ENCODE measurements around the gene MACROD2.
A peak's percentile ranks its signal among the peaks of the same experiment; 100 is the strongest.

Gene MACROD2

DNA sequence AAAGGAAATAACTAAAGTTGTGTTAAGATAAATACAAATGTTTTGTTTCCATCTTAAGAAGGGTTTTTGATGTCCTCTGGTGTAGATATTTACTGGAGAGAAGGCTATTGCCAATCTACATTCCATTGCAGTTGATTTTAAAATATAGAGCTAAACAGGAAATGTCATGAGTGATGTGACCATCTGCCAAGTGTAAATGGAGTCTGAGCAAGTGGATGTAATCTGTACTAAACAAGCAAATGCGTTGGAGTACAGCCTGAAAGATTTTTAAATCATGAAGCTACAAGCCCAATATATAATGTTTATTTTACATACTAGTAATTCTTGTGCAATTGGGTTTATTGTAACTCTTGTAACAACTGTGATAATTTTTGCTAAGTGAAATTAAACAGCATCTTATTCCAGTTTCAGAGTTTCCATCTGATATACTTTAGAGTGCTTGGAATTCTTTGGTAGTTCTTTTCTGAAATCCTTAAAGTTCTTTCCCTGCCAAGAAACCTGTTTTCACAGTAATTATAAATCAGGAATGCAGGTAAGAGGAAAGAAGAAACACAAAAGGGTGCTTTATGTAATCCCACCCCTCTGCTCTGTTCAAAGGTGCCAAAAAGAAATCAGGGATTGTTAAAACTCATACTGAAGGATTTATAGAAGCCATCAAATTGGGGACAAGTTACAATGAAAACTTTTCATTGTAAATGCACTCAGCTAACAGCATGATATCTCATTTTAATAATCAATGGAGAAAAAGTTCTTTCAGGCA, 389.3 kb downstream of the MACROD2 start (continued):
- no peak for TF ChIP-seq ZNF23 (tag by site-specific recombination; IDR thresholded peaks at IDR 0.05; ENCODE audit: borderline replicate concordance)
- no peak for TF ChIP-seq ZNF2 (tag by site-specific recombination; IDR thresholded peaks at IDR 0.05)
- TF ChIP-seq ZNF426 (tag by site-specific recombination; IDR thresholded peaks at IDR 0.05): no peak
- no peak for TF ChIP-seq ZNF514 (tag by site-specific recombination; IDR thresholded peaks at IDR 0.05)
- TF ChIP-seq ZNF140 (tag by site-specific recombination; IDR thresholded peaks at IDR 0.05): no peak
- no peak for TF ChIP-seq ZNF169 (tag by site-specific recombination; IDR thresholded peaks at IDR 0.05)
- TF ChIP-seq ZNF664 (tag by site-specific recombination; IDR thresholded peaks at IDR 0.05): peak; percentile 15; the same call in 1 of the 2 replicates
- TF ChIP-seq BCL11A (tag by site-specific recombination; IDR thresholded peaks at IDR 0.05; ENCODE audit: low read depth): no peak
- no peak for TF ChIP-seq ZNF560 (tag by site-specific recombination; IDR thresholded peaks at IDR 0.05; ENCODE audit: borderline replicate concordance)
- no peak for TF ChIP-seq ZBTB21 (tag by site-specific recombination; IDR thresholded peaks at IDR 0.05)
- TF ChIP-seq ZBTB17 (tag by site-specific recombination; IDR thresholded peaks at IDR 0.05): peak; percentile 35; the same call in 1 of the 2 replicates
- TF ChIP-seq, protein P1, sequence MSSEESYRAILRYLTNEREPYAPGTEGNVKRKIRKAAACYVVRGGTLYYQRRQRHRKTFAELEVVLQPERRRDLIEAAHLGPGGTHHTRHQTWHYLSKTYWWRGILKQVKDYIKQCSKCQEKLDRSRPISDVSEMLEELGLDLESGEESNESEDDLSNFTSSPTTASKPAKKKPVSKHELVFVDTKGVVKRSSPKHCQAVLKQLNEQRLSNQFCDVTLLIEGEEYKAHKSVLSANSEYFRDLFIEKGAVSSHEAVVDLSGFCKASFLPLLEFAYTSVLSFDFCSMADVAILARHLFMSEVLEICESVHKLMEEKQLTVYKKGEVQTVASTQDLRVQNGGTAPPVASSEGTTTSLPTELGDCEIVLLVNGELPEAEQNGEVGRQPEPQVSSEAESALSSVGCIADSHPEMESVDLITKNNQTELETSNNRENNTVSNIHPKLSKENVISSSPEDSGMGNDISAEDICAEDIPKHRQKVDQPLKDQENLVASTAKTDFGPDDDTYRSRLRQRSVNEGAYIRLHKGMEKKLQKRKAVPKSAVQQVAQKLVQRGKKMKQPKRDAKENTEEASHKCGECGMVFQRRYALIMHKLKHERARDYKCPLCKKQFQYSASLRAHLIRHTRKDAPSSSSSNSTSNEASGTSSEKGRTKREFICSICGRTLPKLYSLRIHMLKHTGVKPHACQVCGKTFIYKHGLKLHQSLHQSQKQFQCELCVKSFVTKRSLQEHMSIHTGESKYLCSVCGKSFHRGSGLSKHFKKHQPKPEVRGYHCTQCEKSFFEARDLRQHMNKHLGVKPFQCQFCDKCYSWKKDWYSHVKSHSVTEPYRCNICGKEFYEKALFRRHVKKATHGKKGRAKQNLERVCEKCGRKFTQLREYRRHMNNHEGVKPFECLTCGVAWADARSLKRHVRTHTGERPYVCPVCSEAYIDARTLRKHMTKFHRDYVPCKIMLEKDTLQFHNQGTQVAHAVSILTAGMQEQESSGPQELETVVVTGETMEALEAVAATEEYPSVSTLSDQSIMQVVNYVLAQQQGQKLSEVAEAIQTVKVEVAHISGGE (tag by site-specific recombination; conservative IDR thresholded peaks at IDR 0.05; ENCODE audit: low read depth): no peak
- TF ChIP-seq, protein P2, sequence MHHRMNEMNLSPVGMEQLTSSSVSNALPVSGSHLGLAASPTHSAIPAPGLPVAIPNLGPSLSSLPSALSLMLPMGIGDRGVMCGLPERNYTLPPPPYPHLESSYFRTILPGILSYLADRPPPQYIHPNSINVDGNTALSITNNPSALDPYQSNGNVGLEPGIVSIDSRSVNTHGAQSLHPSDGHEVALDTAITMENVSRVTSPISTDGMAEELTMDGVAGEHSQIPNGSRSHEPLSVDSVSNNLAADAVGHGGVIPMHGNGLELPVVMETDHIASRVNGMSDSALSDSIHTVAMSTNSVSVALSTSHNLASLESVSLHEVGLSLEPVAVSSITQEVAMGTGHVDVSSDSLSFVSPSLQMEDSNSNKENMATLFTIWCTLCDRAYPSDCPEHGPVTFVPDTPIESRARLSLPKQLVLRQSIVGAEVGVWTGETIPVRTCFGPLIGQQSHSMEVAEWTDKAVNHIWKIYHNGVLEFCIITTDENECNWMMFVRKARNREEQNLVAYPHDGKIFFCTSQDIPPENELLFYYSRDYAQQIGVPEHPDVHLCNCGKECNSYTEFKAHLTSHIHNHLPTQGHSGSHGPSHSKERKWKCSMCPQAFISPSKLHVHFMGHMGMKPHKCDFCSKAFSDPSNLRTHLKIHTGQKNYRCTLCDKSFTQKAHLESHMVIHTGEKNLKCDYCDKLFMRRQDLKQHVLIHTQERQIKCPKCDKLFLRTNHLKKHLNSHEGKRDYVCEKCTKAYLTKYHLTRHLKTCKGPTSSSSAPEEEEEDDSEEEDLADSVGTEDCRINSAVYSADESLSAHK (tag by site-specific recombination; IDR thresholded peaks at IDR 0.05): peak; percentile 59
- TF ChIP-seq ZNF660 (tag by site-specific recombination; IDR thresholded peaks at IDR 0.05): no peak
- peak; percentile 61; the same call in 1 of the 2 replicates for TF ChIP-seq IKZF3 (tag by site-specific recombination; IDR thresholded peaks at IDR 0.05)
- TF ChIP-seq, protein P3, sequence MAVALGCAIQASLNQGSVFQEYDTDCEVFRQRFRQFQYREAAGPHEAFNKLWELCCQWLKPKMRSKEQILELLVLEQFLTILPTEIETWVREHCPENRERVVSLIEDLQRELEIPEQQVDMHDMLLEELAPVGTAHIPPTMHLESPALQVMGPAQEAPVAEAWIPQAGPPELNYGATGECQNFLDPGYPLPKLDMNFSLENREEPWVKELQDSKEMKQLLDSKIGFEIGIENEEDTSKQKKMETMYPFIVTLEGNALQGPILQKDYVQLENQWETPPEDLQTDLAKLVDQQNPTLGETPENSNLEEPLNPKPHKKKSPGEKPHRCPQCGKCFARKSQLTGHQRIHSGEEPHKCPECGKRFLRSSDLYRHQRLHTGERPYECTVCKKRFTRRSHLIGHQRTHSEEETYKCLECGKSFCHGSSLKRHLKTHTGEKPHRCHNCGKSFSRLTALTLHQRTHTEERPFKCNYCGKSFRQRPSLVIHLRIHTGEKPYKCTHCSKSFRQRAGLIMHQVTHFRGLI (tag by site-specific recombination; IDR thresholded peaks at IDR 0.05): no peak
- TF ChIP-seq, protein P4, sequence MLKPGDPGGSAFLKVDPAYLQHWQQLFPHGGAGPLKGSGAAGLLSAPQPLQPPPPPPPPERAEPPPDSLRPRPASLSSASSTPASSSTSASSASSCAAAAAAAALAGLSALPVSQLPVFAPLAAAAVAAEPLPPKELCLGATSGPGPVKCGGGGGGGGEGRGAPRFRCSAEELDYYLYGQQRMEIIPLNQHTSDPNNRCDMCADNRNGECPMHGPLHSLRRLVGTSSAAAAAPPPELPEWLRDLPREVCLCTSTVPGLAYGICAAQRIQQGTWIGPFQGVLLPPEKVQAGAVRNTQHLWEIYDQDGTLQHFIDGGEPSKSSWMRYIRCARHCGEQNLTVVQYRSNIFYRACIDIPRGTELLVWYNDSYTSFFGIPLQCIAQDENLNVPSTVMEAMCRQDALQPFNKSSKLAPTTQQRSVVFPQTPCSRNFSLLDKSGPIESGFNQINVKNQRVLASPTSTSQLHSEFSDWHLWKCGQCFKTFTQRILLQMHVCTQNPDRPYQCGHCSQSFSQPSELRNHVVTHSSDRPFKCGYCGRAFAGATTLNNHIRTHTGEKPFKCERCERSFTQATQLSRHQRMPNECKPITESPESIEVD (tag by site-specific recombination; IDR thresholded peaks at IDR 0.05): peak; percentile 84
- no peak for TF ChIP-seq ZNF548 (tag by site-specific recombination; IDR thresholded peaks at IDR 0.05)
- no peak for TF ChIP-seq ZNF792 (tag by site-specific recombination; IDR thresholded peaks at IDR 0.05)
- TF ChIP-seq MEIS1 (CRISPR knock-in tag; IDR thresholded peaks at IDR 0.05; ENCODE audit: borderline replicate concordance): no peak
- TF ChIP-seq ZBTB8A (tag by site-specific recombination; IDR thresholded peaks at IDR 0.05): no peak
- TF ChIP-seq GLI4 (tag by site-specific recombination; IDR thresholded peaks at IDR 0.05): no peak
- TF ChIP-seq GFI1B (tag by site-specific recombination; IDR thresholded peaks at IDR 0.05): peak; percentile 70; the same call in 1 of the 2 replicates
- TF ChIP-seq ZNF624 (tag by site-specific recombination; IDR thresholded peaks at IDR 0.05): no peak
- TF ChIP-seq, protein P5, sequence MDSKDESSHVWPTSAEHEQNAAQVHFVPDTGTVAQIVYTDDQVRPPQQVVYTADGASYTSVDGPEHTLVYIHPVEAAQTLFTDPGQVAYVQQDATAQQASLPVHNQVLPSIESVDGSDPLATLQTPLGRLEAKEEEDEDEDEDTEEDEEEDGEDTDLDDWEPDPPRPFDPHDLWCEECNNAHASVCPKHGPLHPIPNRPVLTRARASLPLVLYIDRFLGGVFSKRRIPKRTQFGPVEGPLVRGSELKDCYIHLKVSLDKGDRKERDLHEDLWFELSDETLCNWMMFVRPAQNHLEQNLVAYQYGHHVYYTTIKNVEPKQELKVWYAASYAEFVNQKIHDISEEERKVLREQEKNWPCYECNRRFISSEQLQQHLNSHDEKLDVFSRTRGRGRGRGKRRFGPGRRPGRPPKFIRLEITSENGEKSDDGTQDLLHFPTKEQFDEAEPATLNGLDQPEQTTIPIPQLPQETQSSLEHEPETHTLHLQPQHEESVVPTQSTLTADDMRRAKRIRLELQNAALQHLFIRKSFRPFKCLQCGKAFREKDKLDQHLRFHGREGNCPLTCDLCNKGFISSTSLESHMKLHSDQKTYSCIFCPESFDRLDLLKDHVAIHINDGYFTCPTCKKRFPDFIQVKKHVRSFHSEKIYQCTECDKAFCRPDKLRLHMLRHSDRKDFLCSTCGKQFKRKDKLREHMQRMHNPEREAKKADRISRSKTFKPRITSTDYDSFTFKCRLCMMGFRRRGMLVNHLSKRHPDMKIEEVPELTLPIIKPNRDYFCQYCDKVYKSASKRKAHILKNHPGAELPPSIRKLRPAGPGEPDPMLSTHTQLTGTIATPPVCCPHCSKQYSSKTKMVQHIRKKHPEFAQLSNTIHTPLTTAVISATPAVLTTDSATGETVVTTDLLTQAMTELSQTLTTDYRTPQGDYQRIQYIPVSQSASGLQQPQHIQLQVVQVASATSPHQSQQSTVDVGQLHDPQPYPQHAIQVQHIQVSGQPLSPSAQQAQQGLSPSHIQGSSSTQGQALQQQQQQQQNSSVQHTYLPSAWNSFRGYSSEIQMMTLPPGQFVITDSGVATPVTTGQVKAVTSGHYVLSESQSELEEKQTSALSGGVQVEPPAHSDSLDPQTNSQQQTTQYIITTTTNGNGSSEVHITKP (tag by site-specific recombination; IDR thresholded peaks at IDR 0.05): no peak
- TF ChIP-seq ZEB2 (tag by site-specific recombination; IDR thresholded peaks at IDR 0.05): no peak
- no peak for TF ChIP-seq ZNF114 (tag by site-specific recombination; IDR thresholded peaks at IDR 0.05)
- no peak for TF ChIP-seq ZNF549 (tag by site-specific recombination; IDR thresholded peaks at IDR 0.05)
